NCI-H2227 (cell line): Measurements from ENCODE around the gene DUT.

Experiments
- DNase-seq: peaks from one replicate; lab custom pipeline; 2025; ENCODE audit not compliant: unreplicated experiment; lab: John Stamatoyannopoulos, UW

DUT gene

GRCh38 chr15:48330855-48331795, at the start of gene DUT:
Gene DUT, plus strand, starts transcription at chr15:48331429. Its CDS starts 87 bp downstream, at chr15:48331516.
- peak; percentile 79 for DNase-seq

GRCh38 chr15:48281674-48282073, 49.6 kb upstream of the DUT start:
- DNase-seq: no peak

GRCh38 chr15:48282216-48282615, 49.0 kb upstream of the DUT start:
- peak; percentile 7 for DNase-seq

- peak; percentile 38 for DNase-seq
Observed at GRCh38 chr15:48283396-48284145, 47.7 kb upstream of the DUT start.

GRCh38 chr15:48285329-48286214, 45.7 kb upstream of the DUT start:
- DNase-seq: peak; percentile 82

GRCh38 chr15:48289628-48290027, 41.6 kb upstream of the DUT start:
- no peak for DNase-seq

GRCh38 chr15:48292458-48292857, 38.8 kb upstream of the DUT start:
- DNase-seq: no peak

- DNase-seq: no peak
Observed at GRCh38 chr15:48297668-48298067, 33.6 kb upstream of the DUT start.

- DNase-seq: no peak
Observed at GRCh38 chr15:48298914-48299313, 32.3 kb upstream of the DUT start.

- no peak for DNase-seq
Observed at GRCh38 chr15:48300038-48300437, 31.2 kb upstream of the DUT start.

GRCh38 chr15:48304398-48304797, 26.8 kb upstream of the DUT start:
- DNase-seq: no peak

GRCh38 chr15:48306639-48307038, 24.6 kb upstream of the DUT start:
- no peak for DNase-seq

- no peak for DNase-seq
Observed at GRCh38 chr15:48307586-48307985, 23.6 kb upstream of the DUT start.

GRCh38 chr15:48309740-48310139, 21.5 kb upstream of the DUT start:
- no peak for DNase-seq

- no peak for DNase-seq
Observed at GRCh38 chr15:48313216-48313615, 18.0 kb upstream of the DUT start.

- no peak for DNase-seq
Observed at GRCh38 chr15:48315041-48315440, 16.2 kb upstream of the DUT start.

- DNase-seq: no peak
Observed at GRCh38 chr15:48317221-48317620, 14.0 kb upstream of the DUT start.

- no peak for DNase-seq
Observed at GRCh38 chr15:48318131-48318530, 13.1 kb upstream of the DUT start.

- no peak for DNase-seq
Observed at GRCh38 chr15:48323294-48323693, 7.9 kb upstream of the DUT start.

GRCh38 chr15:48324949-48325348, 6.3 kb upstream of the DUT start:
- no peak for DNase-seq

- no peak for DNase-seq
Observed at GRCh38 chr15:48325400-48325799, 5.8 kb upstream of the DUT start.
